Stomach (tissue), 9 donors: ENCODE results near the gene PLRG1. TPM values are rescaled to one million over a fixed set of nuclear protein-coding genes. Genes with fewer than 3 reads are reported as not detected.

Experiments
- DNase-seq, 2 donors: peaks; one replicate each; pipeline versions ENCODE4 v3.0.0 to v3.0.0-alpha.2; 2013 to 2019
- H3K27ac ChIP-seq, 5 donors: fragments of 200-600 bp in 4 of 5; sonication (generic) in 4 of 5; one replicate each; pipeline ENCODE4 v1.5.1; 2013 to 2019; ENCODE audit warnings: mild to moderate bottlenecking in 1 of 5, moderate library complexity in 1 of 5
- H3K27me3 ChIP-seq, 3 donors: fragments of 200-600 bp; sonication (generic); one replicate each; pipeline ENCODE4 v1.5.1; 2017 to 2019; ENCODE audit warnings: mixed run types in 1 of 3
- H3K36me3 ChIP-seq, 4 donors: fragments of 200-600 bp; sonication (generic); 1 replicate in 3 of 4; 2 replicates in 1 of 4; pipeline ENCODE4 v1.5.1; 2016 to 2019
- H3K4me1 ChIP-seq, 4 donors: fragments of 200-600 bp; sonication (generic); one replicate each; pipeline ENCODE4 v1.5.1; 2016 to 2019
- H3K4me3 ChIP-seq, 4 donors: fragments of 200-600 bp; sonication (generic) in 3 of 4; one replicate each; pipeline ENCODE4 v1.5.1; 2016 to 2019; ENCODE audit warnings: mild to moderate bottlenecking in 1 of 4
- H3K9me3 ChIP-seq, 4 donors: fragments of 200-600 bp; sonication (generic); one replicate each; pipeline ENCODE4 v1.5.1; 2016 to 2019
- EP300 ChIP-seq: sonication (generic); formaldehyde crosslinking; IDR thresholded peaks from one replicate; pipeline ENCODE4 v1.6.1; 2017; ENCODE audit warnings: antibody characterized with exemption
- POLR2A ChIP-seq, 4 donors: fragments of 450-650 bp; IDR thresholded peaks; one replicate each; pipeline ENCODE4 v1.6.1; 2016; ENCODE audit warnings: antibody characterized with exemption in 4 of 4, control low read depth in 2 of 4, mild to moderate bottlenecking in 1 of 4, moderate library complexity in 1 of 4
- POLR2AphosphoS5 ChIP-seq, 3 donors: sonication (generic); formaldehyde crosslinking; IDR thresholded peaks; one replicate each; pipeline ENCODE4 v1.6.1; 2016; ENCODE audit warnings: antibody characterized with exemption in 3 of 3
- WGBS, 5 donors: extraction: QIAGEN DNeasy Blood & Tissue Kit in 3 of 5; methylation state at CpG; one replicate each; pipeline versions ENCODE4 v1.1.5 to v1.1.7; 2013 to 2018; 5-methylcytosine and 5-hydroxymethylcytosine counted together
- intact Hi-C: fragments of 100-400 bp; cut with DNase I; formaldehyde crosslinking; loops from one replicate; pipeline ENCODE4 v1.15.1; 2023; ENCODE audit warnings: low total_unique reads
- polyA plus RNA-seq, 3 donors: library from polyadenylated mRNA; stranded (reverse); fragments of 200-250 nt; gene quantifications; one replicate each; pipeline ENCODE4 v1.2.3, GENCODE V29; 2013
- total RNA-seq, 5 donors: library from RNA; depleted of rRNA; stranded (reverse); fragments of >200 nt; gene quantifications; one replicate each; pipeline versions ENCODE4 v1.1.0 to v1.2.3, GENCODE V29; 2014 to 2016
- TF ChIP-seq, protein P1 (sequence below), 7 experiments: fragments of 450-650 bp in 4 of 7; fragments of 200-600 bp in 3 of 7; sonication (generic) in 3 of 7; IDR thresholded peaks; one replicate each; pipeline ENCODE4 v1.5.1; 2016 to 2019; ENCODE audit warnings: antibody characterized with exemption in 7 of 7, control low read depth in 2 of 7, mild to moderate bottlenecking in 1 of 7
- donor health status: healthy with polysubstance abuse.
- donor health status: Bipolar disorder and iron deficiency.
- donor health status: healthy.

The PLRG1 gene
- total and polyA plus RNA-seq, 8 donors: 1.2 to 52.5 (median 42.3) TPM

DNA sequence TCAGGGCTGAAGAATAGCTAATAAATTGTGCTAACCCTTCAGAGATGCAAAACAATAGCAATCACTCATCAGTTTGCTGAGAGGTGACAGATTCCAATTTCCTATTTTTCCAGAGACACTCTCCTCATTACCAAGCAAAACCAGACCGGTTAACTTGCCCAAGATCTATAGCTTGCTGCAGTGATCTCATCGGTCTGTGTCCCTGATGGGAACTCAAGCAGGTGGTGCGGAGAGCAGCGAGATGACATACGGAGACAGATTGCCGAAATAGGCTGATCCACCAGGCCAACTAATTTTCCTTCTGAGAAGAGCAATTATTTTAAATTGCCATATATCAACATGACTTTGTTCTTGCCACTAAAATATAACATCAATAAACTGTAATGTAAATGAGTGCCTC, 48.1 kb downstream of the PLRG1 start:
- Histone ChIP-seq H3K9me3 (no peaks in the 10 kb centered on the region), H3K4me1 (peaks cover 0 to 3% (median 0%) of the 10 kb centered on the region in 4 donors), H3K4me3 (no peak overlapping the region), H3K27ac (no peak overlapping the region), H3K36me3 (no peaks in the 10 kb centered on the region), H3K27me3 (no peaks in the 10 kb centered on the region)
- intact Hi-C loops: no loop called here
- DNase-seq: peak in 1 of 2 donors; percentile 42
- 75 to 89% (median 82%) methylated on average over 6 of the region's 6 CpGs for WGBS, 5 donors
- TF ChIP-seq, protein P1, sequence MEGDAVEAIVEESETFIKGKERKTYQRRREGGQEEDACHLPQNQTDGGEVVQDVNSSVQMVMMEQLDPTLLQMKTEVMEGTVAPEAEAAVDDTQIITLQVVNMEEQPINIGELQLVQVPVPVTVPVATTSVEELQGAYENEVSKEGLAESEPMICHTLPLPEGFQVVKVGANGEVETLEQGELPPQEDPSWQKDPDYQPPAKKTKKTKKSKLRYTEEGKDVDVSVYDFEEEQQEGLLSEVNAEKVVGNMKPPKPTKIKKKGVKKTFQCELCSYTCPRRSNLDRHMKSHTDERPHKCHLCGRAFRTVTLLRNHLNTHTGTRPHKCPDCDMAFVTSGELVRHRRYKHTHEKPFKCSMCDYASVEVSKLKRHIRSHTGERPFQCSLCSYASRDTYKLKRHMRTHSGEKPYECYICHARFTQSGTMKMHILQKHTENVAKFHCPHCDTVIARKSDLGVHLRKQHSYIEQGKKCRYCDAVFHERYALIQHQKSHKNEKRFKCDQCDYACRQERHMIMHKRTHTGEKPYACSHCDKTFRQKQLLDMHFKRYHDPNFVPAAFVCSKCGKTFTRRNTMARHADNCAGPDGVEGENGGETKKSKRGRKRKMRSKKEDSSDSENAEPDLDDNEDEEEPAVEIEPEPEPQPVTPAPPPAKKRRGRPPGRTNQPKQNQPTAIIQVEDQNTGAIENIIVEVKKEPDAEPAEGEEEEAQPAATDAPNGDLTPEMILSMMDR (IDR thresholded peaks at IDR 0.05): no peak
- TF ChIP-seq POLR2A (IDR thresholded peaks at IDR 0.05): no peak
- TF ChIP-seq POLR2AphosphoS5 (IDR thresholded peaks at IDR 0.05): no peak
- no peak for TF ChIP-seq EP300

DNA sequence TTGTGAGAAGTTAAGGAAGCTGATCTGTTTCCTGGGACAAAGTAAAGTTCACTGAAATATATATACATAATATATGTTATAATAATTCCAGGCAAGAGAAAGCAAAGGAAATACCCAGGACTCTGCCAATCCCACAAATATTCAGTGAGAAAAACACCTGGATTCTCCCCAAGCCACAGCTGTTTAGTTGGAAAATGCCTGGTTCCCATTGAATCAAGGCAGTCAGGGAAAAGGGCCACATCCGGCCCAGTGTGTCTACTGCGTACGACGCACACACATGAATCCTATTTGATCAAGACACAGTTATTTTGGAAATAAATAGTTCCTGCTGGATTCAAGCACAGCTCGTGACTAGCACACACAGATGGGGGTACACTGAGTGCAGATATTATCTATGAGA, 52.3 kb downstream of the PLRG1 start:
- Histone ChIP-seq H3K27me3 (peaks cover 0 to 8% (median 0%) of the 10 kb centered on the region in 3 donors), H3K27ac (peak overlapping the region in 1 of 5 donors; percentile 15), H3K36me3 (no peaks in the 10 kb centered on the region), H3K4me3 (no peak overlapping the region), H3K9me3 (no peaks in the 10 kb centered on the region), H3K4me1 (peaks cover 0 to 3% (median 0%) of the 10 kb centered on the region in 4 donors)
- 31 to 51% (median 49%) methylated on average over 5 of the region's 5 CpGs for WGBS, 5 donors
- intact Hi-C loops: no loop called here
- DNase-seq: peak in 1 of 2 donors; percentile 20
- no peak for TF ChIP-seq EP300
- TF ChIP-seq, protein P1 (IDR thresholded peaks at IDR 0.05): no peak
- no peak for TF ChIP-seq POLR2AphosphoS5 (IDR thresholded peaks at IDR 0.05)
- no peak for TF ChIP-seq POLR2A (IDR thresholded peaks at IDR 0.05)

DNA sequence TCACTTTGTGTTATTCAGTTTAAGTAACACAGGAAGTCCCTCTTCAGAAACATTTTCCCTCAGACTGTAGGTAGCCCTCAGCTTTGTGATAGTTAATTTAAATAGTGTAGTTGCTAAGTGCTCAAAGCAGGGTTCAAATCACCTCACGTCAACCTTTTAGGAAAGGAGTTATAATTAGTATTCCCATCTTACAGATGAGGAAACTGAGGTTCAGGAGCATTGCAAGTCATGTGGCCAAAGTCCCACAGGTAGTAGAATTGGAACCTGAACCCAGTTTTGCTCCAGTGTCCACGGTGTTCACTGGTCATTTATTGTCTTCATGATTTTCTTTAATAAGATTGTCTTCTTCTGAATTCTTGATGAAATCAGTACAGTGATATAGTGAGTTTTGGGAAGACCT, 54.3 kb downstream of the PLRG1 start:
- intact Hi-C loops: no loop called here
- no peak overlapping the region for H3K4me3 ChIP-seq
- WGBS, 5 donors: 89 to 96% (median 95%) methylated on average over 2 of the region's 2 CpGs
- H3K36me3 ChIP-seq: no peaks in the 10 kb centered on the region
- H3K4me1 ChIP-seq: peaks cover 6 to 21% (median 16%) of the 10 kb centered on the region in 4 donors
- DNase-seq: no peak
- H3K9me3 ChIP-seq: no peaks in the 10 kb centered on the region
- no peak overlapping the region for H3K27ac ChIP-seq
- no peak for TF ChIP-seq EP300
- H3K27me3 ChIP-seq: peaks cover 0 to 28% (median 16%) of the 10 kb centered on the region in 3 donors

DNA sequence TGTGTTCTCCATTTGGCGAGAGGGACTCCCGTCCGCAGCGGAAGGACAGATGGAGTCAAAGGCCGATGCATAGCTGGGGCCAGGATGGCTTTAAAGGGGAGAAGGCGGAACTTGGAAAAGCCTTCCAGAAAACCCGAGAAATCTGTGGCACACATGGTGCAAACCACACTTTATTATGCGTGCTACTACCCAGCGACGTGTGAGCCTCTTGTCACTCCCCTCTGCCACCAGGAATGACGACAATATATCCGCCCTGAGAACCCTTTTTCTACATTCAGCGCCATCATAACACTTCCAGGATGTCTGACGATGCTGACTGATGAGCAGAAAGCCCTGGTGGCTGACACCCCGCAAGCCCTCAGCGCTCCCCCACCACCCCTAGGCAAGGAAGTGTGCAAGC, 57.9 kb downstream of the PLRG1 start:
- H3K4me3 ChIP-seq: peak overlapping the region; percentile 41 to 58 (median 46)
- 20 to 38% (median 23%) methylated on average over 16 of the region's 16 CpGs for WGBS, 5 donors
- DNase-seq: no peak
- peaks cover 0 to 47% (median 34%) of the 10 kb centered on the region in 3 donors for H3K27me3 ChIP-seq
- intact Hi-C loops: no loop called here
- TF ChIP-seq POLR2AphosphoS5 (IDR thresholded peaks at IDR 0.05) (no peak), POLR2A (IDR thresholded peaks at IDR 0.05) (no peak), EP300 (no peak)
- TF ChIP-seq, protein P1 (IDR thresholded peaks at IDR 0.05): no peak
- H3K4me1 ChIP-seq: peaks cover 14 to 34% (median 27%) of the 10 kb centered on the region in 4 donors
- no peak overlapping the region for H3K27ac ChIP-seq
- H3K9me3 ChIP-seq: no peaks in the 10 kb centered on the region
- H3K36me3 ChIP-seq: no peaks in the 10 kb centered on the region
